ENCODE measurements around the gene MRGPRX4.

MRGPRX4 gene

DNA sequence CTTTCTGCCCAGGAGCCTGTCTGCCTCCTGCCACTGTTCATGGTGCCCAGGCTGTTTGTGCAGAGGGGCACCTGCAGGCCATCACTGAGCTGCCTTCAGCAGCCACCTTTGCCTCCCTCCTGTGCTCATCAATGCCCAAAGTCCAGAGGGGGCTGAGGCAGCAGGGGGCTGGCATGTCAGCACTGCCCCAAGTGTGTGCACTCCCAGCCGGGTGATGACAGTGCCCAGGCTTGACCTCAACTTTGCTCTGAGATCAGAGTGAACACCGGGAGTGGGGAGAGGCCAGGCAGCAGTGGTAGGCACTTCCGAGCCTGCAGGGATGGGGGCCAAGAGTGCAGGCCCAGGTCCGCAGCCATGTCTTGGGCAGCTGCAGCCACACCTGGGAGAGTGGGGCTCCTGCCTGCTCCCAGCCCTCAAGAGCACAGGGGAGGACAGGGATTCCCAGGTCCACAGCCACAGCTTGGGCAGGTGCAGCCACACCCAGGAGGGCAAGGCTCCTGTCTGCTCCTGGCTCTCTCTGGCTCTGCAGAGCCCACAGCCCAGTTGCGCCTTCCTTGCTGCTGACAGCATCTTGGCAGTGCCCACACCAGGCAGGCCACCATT is 48.7 kb downstream of the MRGPRX4 start:
- DNase-seq = no peak

DNA sequence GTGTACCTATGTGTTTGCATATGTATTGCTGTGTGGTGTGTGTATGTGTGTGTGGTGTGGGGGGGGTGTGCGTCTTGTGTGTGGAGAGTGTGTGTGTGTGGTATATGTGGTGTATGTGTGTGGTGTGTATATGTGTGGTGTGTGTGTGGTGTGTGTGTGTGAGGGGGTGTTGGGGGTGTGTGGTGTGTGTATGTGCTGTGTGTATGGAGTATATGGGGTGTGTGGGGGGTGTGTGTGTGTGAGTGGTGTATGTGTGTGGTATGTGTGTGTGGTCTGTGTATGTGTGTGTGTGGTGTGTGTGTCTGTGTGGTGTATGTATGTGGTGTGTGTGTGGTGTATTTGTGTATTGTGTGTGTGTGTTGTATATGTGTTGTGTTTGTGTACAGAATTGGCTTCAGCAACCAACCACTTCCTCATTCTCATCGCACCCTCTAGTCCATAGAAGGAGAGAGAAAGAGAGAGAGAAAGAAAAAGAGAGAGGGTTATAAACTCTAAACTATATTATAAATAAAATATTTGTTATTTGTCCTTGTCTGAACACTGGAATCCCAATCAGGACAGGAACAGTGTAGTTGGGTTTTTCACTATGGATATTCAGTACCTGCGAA is 50.3 kb downstream of the MRGPRX4 start:
- no peak for DNase-seq

Measured in right kidney (tissue), 1 donor.